GM12892 (cell line): ENCODE results near the gene TRNT1.

Experiments used
- POLR2A ChIP-seq: IDR thresholded peaks from 2 replicates; pipeline ENCODE4 v1.6.1; 2011; ENCODE audit warnings: low read depth, low read length, control low read depth
- TAF1 ChIP-seq: IDR thresholded peaks from 2 replicates; pipeline ENCODE4 v1.6.1; 2011; ENCODE audit warnings: low read depth, mild to moderate bottlenecking, control low read depth, low read length, borderline replicate concordance

- TF ChIP-seq TAF1 (no peak), POLR2A (no peak)
Observed at GRCh38 chr3:3151513-3151912, 24.8 kb downstream of the TRNT1 start.
